ENCODE measurements around the gene PUS10.

GRCh38 chr2:60961457-60961856 is 56.6 kb downstream of the PUS10 start:
- TF ChIP-seq POLR2A (IDR thresholded peaks at IDR 0.05): no peak
- no peak for TF ChIP-seq CTCF (IDR thresholded peaks at IDR 0.05)

Measured in adrenal gland (tissue), 5 donors.